Keratinocyte (primary cell): ENCODE data around the gene COL13A1.

Source experiments
- CTCF ChIP-seq, 3 experiments: IDR thresholded peaks in 1 of 3; conservative IDR thresholded peaks in 1 of 3; optimal IDR thresholded peaks in 1 of 3; 2 replicates in 2 of 3; 3 replicates in 1 of 3; pipeline versions ENCODE3 to v1.5.1; 2011; ENCODE audit warnings: low read length in 3 of 3, mild to moderate bottlenecking in 3 of 3, moderate library complexity in 2 of 3, control low read depth in 1 of 3, inconsistent platforms in 1 of 3; ENCODE audit not compliant: insufficient read depth in 2 of 3; ENCODE audit errors: extremely low read depth in 1 of 3
- EZH2 ChIP-seq: IDR thresholded peaks from one replicate; pipeline ENCODE4 v1.6.1; 2012; ENCODE audit warnings: inconsistent platforms, mild to moderate bottlenecking, low read length, moderate library complexity

DNA sequence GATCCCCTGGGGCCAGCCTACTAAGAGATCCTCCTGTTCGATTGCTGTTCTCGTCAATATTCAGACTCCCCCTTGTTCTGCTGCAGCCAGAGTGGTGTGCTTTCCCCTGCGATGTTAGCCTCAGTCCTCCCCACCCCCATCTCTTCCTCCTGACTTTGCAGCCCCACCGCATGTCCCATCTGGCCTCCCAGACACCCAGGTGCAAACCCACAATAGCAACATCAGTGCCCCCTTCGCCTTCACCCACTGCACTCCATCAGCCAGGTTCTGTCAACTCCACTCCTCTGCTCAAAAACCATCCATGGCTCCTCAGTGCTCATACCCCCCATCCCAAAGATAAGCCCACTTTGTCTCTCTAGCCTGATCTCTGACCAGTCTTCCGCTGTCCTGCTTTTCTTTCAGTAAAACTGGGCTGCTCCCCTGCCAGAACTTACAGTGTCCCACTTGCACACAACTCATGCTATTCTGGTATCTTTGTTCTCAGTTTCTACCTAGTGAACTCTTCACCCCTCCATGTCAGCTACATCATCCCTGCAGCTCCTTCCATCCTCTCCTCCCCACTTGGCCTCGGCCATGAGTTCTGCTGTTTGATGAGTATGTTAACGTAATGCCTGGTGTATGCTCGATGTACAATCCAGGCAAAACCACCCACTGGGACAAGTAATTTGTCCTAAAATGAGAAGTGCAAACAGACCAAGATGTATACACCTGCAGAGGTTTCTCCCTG is 26.6 kb downstream of the COL13A1 start:
- TF ChIP-seq CTCF (optimal IDR thresholded peaks at IDR 0.05 in 1 of 3, IDR thresholded peaks at IDR 0.05 in 1 of 3, conservative IDR thresholded peaks at IDR 0.05 in 1 of 3; ENCODE audit: extremely low read depth in 1 of 3, insufficient read depth in 2 of 3, low read length in 3 of 3): no peak
- TF ChIP-seq EZH2: no peak
